PFSK-1 (cell line): ENCODE data around the gene PIGZ.

Experiments used
- FOXP2 ChIP-seq: optimal IDR thresholded peaks from 2 replicates; pipeline ENCODE3; 2011; ENCODE audit warnings: borderline replicate concordance, control low read depth, inconsistent platforms; ENCODE audit not compliant: insufficient read depth; ENCODE audit errors: extremely low read length, extremely low read depth
- POLR2AphosphoS5 ChIP-seq: IDR thresholded peaks from 2 replicates; pipeline ENCODE4 v1.6.1; 2012; ENCODE audit warnings: low read depth, mild to moderate bottlenecking, control low read depth, low read length, moderate library complexity
- SIN3A ChIP-seq: IDR thresholded peaks from 2 replicates; pipeline ENCODE4 v1.6.1; 2012; ENCODE audit warnings: mild to moderate bottlenecking, low read length, moderate library complexity, borderline replicate concordance; ENCODE audit not compliant: insufficient read depth
- TAF1 ChIP-seq: IDR thresholded peaks from 2 replicates; pipeline ENCODE4 v1.6.1; 2012; ENCODE audit warnings: low read length, control low read depth, borderline replicate concordance; ENCODE audit not compliant: insufficient read depth
- TF ChIP-seq, protein P1 (sequence below), 2 experiments: IDR thresholded peaks; 2 replicates each; pipeline versions ENCODE4 v1.6.1 to v1.8.0; 2011 to 2012; ENCODE audit warnings: low read depth in 2 of 2, low read length in 2 of 2, control low read depth in 1 of 2, inconsistent platforms in 1 of 2, mild to moderate bottlenecking in 1 of 2, moderate library complexity in 1 of 2; ENCODE audit not compliant: insufficient read depth in 1 of 2

PIGZ gene

DNA sequence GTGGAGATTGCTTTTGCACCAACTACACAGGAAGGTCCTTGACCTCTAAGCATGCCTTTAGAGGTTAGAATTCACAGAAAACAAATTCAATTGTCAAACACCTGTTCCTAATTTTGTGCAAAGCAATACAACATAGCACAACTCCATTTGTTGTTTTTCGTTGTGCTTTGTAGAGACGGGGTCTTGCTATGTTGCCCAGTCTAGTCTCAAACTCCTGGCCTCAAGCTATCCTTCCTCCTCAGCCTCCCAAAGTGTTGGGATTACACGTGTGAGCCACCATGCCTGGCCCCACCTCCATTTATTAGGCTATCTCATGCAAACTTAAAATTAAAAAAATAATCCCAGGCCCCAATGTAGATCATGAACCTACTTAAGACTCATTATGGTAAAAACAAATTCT, 32.3 kb downstream of the PIGZ start:
- no peak for TF ChIP-seq SIN3A
- TF ChIP-seq FOXP2: no peak
- TF ChIP-seq, protein P1, sequence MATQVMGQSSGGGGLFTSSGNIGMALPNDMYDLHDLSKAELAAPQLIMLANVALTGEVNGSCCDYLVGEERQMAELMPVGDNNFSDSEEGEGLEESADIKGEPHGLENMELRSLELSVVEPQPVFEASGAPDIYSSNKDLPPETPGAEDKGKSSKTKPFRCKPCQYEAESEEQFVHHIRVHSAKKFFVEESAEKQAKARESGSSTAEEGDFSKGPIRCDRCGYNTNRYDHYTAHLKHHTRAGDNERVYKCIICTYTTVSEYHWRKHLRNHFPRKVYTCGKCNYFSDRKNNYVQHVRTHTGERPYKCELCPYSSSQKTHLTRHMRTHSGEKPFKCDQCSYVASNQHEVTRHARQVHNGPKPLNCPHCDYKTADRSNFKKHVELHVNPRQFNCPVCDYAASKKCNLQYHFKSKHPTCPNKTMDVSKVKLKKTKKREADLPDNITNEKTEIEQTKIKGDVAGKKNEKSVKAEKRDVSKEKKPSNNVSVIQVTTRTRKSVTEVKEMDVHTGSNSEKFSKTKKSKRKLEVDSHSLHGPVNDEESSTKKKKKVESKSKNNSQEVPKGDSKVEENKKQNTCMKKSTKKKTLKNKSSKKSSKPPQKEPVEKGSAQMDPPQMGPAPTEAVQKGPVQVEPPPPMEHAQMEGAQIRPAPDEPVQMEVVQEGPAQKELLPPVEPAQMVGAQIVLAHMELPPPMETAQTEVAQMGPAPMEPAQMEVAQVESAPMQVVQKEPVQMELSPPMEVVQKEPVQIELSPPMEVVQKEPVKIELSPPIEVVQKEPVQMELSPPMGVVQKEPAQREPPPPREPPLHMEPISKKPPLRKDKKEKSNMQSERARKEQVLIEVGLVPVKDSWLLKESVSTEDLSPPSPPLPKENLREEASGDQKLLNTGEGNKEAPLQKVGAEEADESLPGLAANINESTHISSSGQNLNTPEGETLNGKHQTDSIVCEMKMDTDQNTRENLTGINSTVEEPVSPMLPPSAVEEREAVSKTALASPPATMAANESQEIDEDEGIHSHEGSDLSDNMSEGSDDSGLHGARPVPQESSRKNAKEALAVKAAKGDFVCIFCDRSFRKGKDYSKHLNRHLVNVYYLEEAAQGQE (IDR thresholded peaks at IDR 0.05; ENCODE audit: insufficient read depth in 1 of 2, low read depth in 2 of 2, low read length in 2 of 2): no peak
- TF ChIP-seq TAF1: no peak
- TF ChIP-seq POLR2AphosphoS5: no peak

DNA sequence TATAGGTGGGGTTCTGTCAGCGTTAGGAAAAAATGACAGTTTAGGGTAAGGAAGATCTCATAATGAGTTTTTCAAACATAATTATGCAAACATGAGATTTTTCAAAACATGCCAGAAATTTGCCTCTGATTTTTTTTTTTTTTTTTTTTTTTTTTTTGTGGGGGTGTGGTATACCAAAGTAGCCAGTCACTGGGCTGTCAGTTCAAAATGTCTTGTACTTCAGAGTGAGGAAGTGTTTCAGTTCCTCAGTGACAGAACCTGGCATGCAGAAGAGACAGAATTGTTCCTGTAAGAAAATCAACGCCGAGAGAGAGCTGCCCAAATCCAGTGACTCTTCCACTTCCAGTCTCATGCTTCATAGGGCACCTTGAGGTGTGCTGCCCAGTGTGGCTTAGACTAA, 36.0 kb downstream of the PIGZ start:
- no peak for TF ChIP-seq SIN3A
- TF ChIP-seq POLR2AphosphoS5: no peak
- TF ChIP-seq, protein P1 (IDR thresholded peaks at IDR 0.05; ENCODE audit: insufficient read depth in 1 of 2, low read depth in 2 of 2, low read length in 2 of 2): no peak
- TF ChIP-seq FOXP2: no peak
- TF ChIP-seq TAF1: no peak

DNA sequence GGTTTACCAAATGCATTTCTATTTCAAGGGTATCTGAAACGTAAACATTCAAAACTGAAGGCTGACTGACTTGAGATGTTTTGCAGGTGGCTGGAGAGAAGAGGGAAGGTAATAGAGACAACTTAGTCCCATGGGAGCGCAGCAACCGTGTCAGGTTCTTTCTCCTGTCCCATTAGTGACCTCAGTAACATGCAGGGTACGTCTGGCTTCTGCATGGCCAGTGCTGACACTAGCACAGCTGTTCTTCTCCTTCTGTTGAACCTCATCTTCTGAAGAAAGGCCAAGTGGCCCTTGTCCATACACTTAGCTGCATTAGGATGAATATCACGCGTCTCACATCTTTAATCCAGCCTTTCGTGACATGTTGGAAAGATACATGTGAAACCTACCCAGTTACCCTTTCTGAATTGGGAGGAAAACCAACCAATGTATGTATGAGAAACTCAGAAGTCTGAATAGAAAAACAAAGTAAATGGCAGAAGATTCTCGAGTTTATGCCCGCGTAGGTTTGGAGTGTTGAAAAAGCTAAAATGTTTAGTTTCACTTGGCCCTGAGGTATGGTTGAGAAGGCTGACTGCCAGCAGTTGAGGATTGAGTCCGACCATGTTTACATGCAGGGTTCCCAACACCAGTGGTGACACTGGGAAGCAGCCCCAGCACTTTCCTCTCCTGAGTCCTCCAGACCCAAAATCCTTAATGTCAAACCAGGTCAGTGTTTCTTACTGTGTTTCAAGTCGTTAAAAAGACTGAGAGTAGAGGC, 36.6 kb downstream of the PIGZ start:
- TF ChIP-seq, protein P1 (IDR thresholded peaks at IDR 0.05; ENCODE audit: insufficient read depth in 1 of 2, low read depth in 2 of 2, low read length in 2 of 2): no peak
- TF ChIP-seq POLR2AphosphoS5: no peak
- no peak for TF ChIP-seq TAF1
- TF ChIP-seq FOXP2: no peak
- TF ChIP-seq SIN3A: no peak

DNA sequence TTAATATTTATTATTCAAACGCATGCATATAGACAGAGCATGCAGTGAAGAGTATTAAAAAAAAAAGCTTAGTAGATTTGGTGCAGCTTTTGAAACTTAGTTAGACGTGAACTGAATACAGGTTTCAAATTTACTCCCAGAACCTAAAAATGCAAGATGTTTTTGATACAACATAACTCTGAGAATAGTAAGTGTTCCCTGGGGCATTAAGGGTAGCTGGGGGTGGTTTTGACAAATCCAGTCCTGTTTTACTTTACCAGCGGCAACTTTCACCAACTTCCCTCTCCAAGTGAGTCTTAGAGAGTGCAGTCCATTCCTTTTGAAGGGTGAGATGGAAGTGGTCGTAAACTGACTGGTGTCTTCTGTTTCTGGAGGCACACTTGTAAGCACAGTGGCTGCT, 37.5 kb downstream of the PIGZ start:
- TF ChIP-seq TAF1 (no peak), FOXP2 (no peak), POLR2AphosphoS5 (no peak), SIN3A (no peak)
- TF ChIP-seq, protein P1 (IDR thresholded peaks at IDR 0.05; ENCODE audit: insufficient read depth in 1 of 2, low read depth in 2 of 2, low read length in 2 of 2): no peak
